IMR-90 (cell line): ENCODE data around the gene PMAIP1. TPM values are rescaled to one million over a fixed set of nuclear protein-coding genes. Genes with fewer than 3 reads are reported as not detected.

Experiments used
- ATAC-seq: fragments of 200-7000 bp; cut with Tn5 transposase; 2 replicates; pipeline ENCODE4 v1.9.1; 2020; ENCODE audit warnings: low read depth, mild to moderate bottlenecking, moderate library complexity
- BruUV-seq: library from RNA; stranded (reverse); fragments of 400-500 nt; replicated peaks from 2 replicates; lab custom pipeline; 2021; lab: Mats Ljungman, UMichigan
- CTCF ChIA-PET: fragments of 300-600 bp; formaldehyde crosslinking; extraction: SDS; loops from one replicate; lab custom pipeline; 2021; ENCODE audit warnings: antibody characterized with exemption; lab: Yijun Ruan, JAX
- POLR2A ChIA-PET: fragments of 300-600 bp; sonication (Branson Sonifier 250); formaldehyde crosslinking; loops from one replicate; lab custom pipeline; 2022; ENCODE audit warnings: antibody characterized with exemption; ENCODE audit not compliant: unreplicated experiment; lab: Charles Lee
- DNase-seq: peaks from one replicate; pipeline ENCODE4 v3.0.0; 2013
- H2AFZ ChIP-seq: replicated peaks from 2 replicates; pipeline ENCODE3; 2013; ENCODE audit warnings: low read length, mild to moderate bottlenecking; ENCODE audit not compliant: poor library complexity
- H2AK5ac ChIP-seq: 2 replicates; pipeline ENCODE4 v1.6.1; 2013; ENCODE audit warnings: low read depth, low read length, inconsistent platforms
- H2AK9ac ChIP-seq: replicated peaks from 2 replicates; pipeline ENCODE3; 2013; ENCODE audit warnings: mild to moderate bottlenecking, low read depth, low read length, moderate library complexity; ENCODE audit not compliant: poor library complexity
- H2BK120ac ChIP-seq: 2 replicates; pipeline ENCODE4 v1.6.1; 2013; ENCODE audit warnings: low read depth, low read length, inconsistent platforms
- H2BK15ac ChIP-seq: 3 replicates; pipeline ENCODE4 v1.6.1; 2013; ENCODE audit warnings: low read depth, low read length, inconsistent platforms
- H2BK20ac ChIP-seq: 2 replicates; pipeline ENCODE4 v1.6.1; 2013; ENCODE audit warnings: low read depth, mild to moderate bottlenecking, inconsistent platforms, low read length, moderate library complexity
- H2BK5ac ChIP-seq: 2 replicates; pipeline ENCODE4 v1.6.1; 2013; ENCODE audit warnings: mild to moderate bottlenecking, low read depth, low read length, inconsistent platforms; ENCODE audit not compliant: poor library complexity, severe bottlenecking
- H3K14ac ChIP-seq: replicated peaks from 2 replicates; pipeline ENCODE4 v1.6.1; 2013; ENCODE audit warnings: low read depth, low read length, inconsistent platforms
- H3K18ac ChIP-seq: 2 replicates; pipeline ENCODE4 v1.6.1; 2013; ENCODE audit warnings: low read depth, low read length, control low read depth
- H3K23ac ChIP-seq: 2 replicates; pipeline ENCODE4 v1.6.1; 2013; ENCODE audit warnings: low read depth, low read length, inconsistent platforms
- H3K27ac ChIP-seq: 2 replicates; pipeline ENCODE4 v1.5.1; 2013; ENCODE audit warnings: mild to moderate bottlenecking, control low read depth, low read length; ENCODE audit not compliant: insufficient read depth
- H3K27me3 ChIP-seq: 2 replicates; pipeline ENCODE4 v1.6.1; 2013; ENCODE audit warnings: low read length; ENCODE audit not compliant: control insufficient read depth, insufficient read depth
- H3K36me3 ChIP-seq: 2 replicates; pipeline ENCODE4 v1.6.1; 2013; ENCODE audit warnings: low read length, mixed read lengths; ENCODE audit not compliant: control insufficient read depth, insufficient read depth
- H3K4ac ChIP-seq: 2 replicates; pipeline ENCODE4 v1.6.1; 2013; ENCODE audit warnings: low read depth, low read length, inconsistent platforms
- H3K4me1 ChIP-seq: 2 replicates; pipeline ENCODE4 v1.6.1; 2013; ENCODE audit warnings: low read length, mixed read lengths; ENCODE audit not compliant: control insufficient read depth, insufficient read depth
- H3K4me2 ChIP-seq: 2 replicates; pipeline ENCODE4 v1.6.1; 2013; ENCODE audit warnings: low read depth, mild to moderate bottlenecking, control low read depth, low read length, moderate library complexity
- H3K4me3 ChIP-seq: 2 replicates; pipeline ENCODE4 v1.5.1; 2013; ENCODE audit warnings: low read depth, mild to moderate bottlenecking, control low read depth, low read length, moderate library complexity; ENCODE audit not compliant: insufficient read depth
- H3K56ac ChIP-seq: 2 replicates; pipeline ENCODE4 v1.6.1; 2013; ENCODE audit warnings: low read length, inconsistent platforms; ENCODE audit not compliant: insufficient read depth; ENCODE audit errors: extremely low read depth
- H3K79me1 ChIP-seq, 2 experiments: 2 replicates each; pipeline ENCODE4 v1.6.1; 2013; ENCODE audit warnings: low read length in 2 of 2, inconsistent platforms in 1 of 2, low read depth in 1 of 2
- H3K9ac ChIP-seq: 2 replicates; pipeline ENCODE4 v1.6.1; 2013; ENCODE audit warnings: low read depth, low read length, control low read depth
- H3K9me1 ChIP-seq: 2 replicates; pipeline ENCODE4 v1.6.1; 2013; ENCODE audit warnings: low read length, inconsistent platforms; ENCODE audit not compliant: insufficient read depth
- H3K9me3 ChIP-seq: 2 replicates; pipeline ENCODE4 v1.6.1; 2013; ENCODE audit warnings: low read length; ENCODE audit not compliant: control insufficient read depth, insufficient read depth
- H4K20me1 ChIP-seq: 2 replicates; pipeline ENCODE4 v1.6.1; 2013; ENCODE audit warnings: low read length, inconsistent platforms; ENCODE audit not compliant: insufficient read depth
- H4K5ac ChIP-seq: 2 replicates; pipeline ENCODE4 v1.6.1; 2013; ENCODE audit warnings: mild to moderate bottlenecking, low read depth, low read length, control low read depth
- H4K8ac ChIP-seq, 2 experiments: 2 replicates each; pipeline ENCODE4 v1.6.1; 2013; ENCODE audit warnings: low read depth in 2 of 2, low read length in 2 of 2, control low read depth in 1 of 2, inconsistent platforms in 1 of 2
- H4K91ac ChIP-seq: 2 replicates; pipeline ENCODE4 v1.6.1; 2013; ENCODE audit warnings: low read depth, low read length, inconsistent platforms; ENCODE audit not compliant: insufficient read depth
- POLR2A ChIP-seq: IDR thresholded peaks from 2 replicates; pipeline ENCODE4 v1.6.1; 2012; ENCODE audit warnings: mild to moderate bottlenecking, low read depth, low read length
- WGBS, 2 experiments: methylation state at CpG; one replicate each; pipeline versions ENCODE4 v1.1.5 to v1.1.7; 2013; ENCODE audit warnings: missing lambda C conversion rate in 2 of 2; ENCODE audit not compliant: insufficient read length in 1 of 2; ENCODE audit errors: extremely low coverage in 2 of 2; 5-methylcytosine and 5-hydroxymethylcytosine counted together
- dilution Hi-C: fragments of 300-500 bp; cut with HindIII; formaldehyde crosslinking; loops from one replicate; pipeline ENCODE4 v1.14.3; 2018; ENCODE audit warnings: low sequenced_read_pairs; ENCODE audit not compliant: unreplicated experiment
- in situ Hi-C: fragments of 300-500 bp; cut with MboI; formaldehyde crosslinking; loops from 3 replicates; pipeline ENCODE4 v1.14.3; 2019; ENCODE audit warnings: low sequenced_read_pairs, inconsistent platforms, mixed read lengths
- intact Hi-C: fragments of 100-400 bp; cut with micrococcal nuclease; formaldehyde crosslinking; loops from 2 replicates; pipeline ENCODE4 v1.10.0; 2022
- polyA plus RNA-seq, 3 experiments: library from polyadenylated mRNA; depleted of rRNA; stranded (reverse); fragments of >200 nt; gene quantifications; 2 replicates each; pipeline ENCODE4 v1.2.3, GENCODE V29; 2012; ENCODE audit warnings: low replicate concordance in 1 of 3
- total RNA-seq: library from RNA; depleted of rRNA; stranded (reverse); fragments of >200 nt; gene quantifications from 2 replicates; pipeline ENCODE4 v1.2.3, GENCODE V29; 2012

Gene PMAIP1
- total and polyA plus RNA-seq, 2 of the 4 experiments (the other 2 are of a cell fraction): 14.0 to 30.1 TPM

DNA sequence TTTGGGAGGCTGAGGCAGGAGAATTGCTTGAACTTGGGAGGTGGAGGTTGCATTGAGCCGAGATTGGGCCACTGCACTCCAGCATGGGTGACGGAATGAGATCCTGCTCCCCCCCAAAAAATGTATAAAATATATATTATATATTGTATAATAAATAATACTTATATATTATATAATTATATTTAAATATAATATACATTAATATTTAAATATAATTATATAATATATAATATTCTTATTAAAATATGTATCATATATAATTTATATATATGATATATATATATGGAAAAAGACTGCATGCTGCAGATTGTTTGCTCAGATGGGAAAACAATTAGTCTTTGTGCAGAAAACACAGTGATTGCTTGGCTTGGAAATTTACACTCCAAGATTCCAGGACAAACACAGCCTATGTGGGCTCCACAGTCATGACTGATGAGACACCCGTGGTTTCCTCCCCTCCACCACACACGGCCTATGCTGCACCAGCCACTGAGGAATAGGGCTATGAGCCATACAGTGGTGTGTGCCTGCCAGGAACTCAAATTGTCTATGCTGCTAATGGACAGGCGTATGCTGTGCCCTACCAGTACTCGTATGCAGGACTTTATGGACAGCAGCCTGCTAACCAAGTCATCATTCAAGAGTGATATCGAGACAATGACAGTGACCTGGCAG, 30.0 kb downstream of the PMAIP1 start:
- Histone ChIP-seq H2BK15ac (0 out of 3 replicates have a peak overlapping the region, but pooled peaks have one; percentile 41), H3K56ac (no peak overlapping the region), H4K20me1 (no peaks in the 10 kb centered on the region), H3K27me3 (no peaks in the 10 kb centered on the region), H3K18ac (no peak overlapping the region), H2BK20ac (no peak overlapping the region; the same call in 1 of the 2 replicates), H2AFZ (peak overlapping the region; percentile 33), H2BK120ac (no peak overlapping the region), H2BK5ac (no peak overlapping the region), H3K4me2 (no peak overlapping the region), H3K79me1 (no peaks in the 10 kb centered on the region), H4K8ac (peak overlapping the region in 1 of 2 experiments; percentile 33; a peak in 1 of 4 replicates), H3K9me3 (no peaks in the 10 kb centered on the region), H2AK5ac (peak overlapping the region; percentile 48; the same call in 1 of the 2 replicates), H3K14ac (peak overlapping the region; percentile 32), H3K9ac (no peak overlapping the region), H3K9me1 (peaks cover 4% of the 10 kb centered on the region), H2AK9ac (peak overlapping the region; percentile 42), H3K27ac (no peak overlapping the region), H3K23ac (peak overlapping the region; percentile 56; the same call in 1 of the 2 replicates), H4K91ac (no peak overlapping the region), H4K5ac (no peak overlapping the region), H3K4ac (no peak overlapping the region), H3K4me1 (no peaks in the 10 kb centered on the region; the same call in 1 of the 2 replicates), H3K4me3 (no peak overlapping the region), H3K36me3 (no peaks in the 10 kb centered on the region)
- TF ChIP-seq POLR2A: no peak
- in situ Hi-C loops (no loop called here), intact Hi-C loops (loop anchor here (1.0 kb wide), 1 partner anchor 12 kb away; no protein-coding TSS in a partner anchor), dilution Hi-C loops (no loop called here)
- peak; percentile 52 for DNase-seq
- ChIA-PET CTCF (no interaction called here), POLR2A (no interaction called here)
- WGBS, 2 experiments: 83% methylated on average over 3 of the region's 7 CpGs; no CpG with 5 or more reads in 1 of the 2 experiments
- BruUV-seq: no TSS peak
- peak; percentile 51; the same call in 1 of the 2 replicates for ATAC-seq
